Loucy (cell line): ENCODE data around the gene KDM4F.

Source experiments
- CTCF ChIP-seq: fragments of 200-600 bp; sonication (generic); conservative IDR thresholded peaks from 2 replicates; pipeline ENCODE4 v1.5.1; 2014; ENCODE audit warnings: mild to moderate bottlenecking, antibody characterized with exemption, low read length
- EZH2phosphoT487 ChIP-seq: fragments of 200-600 bp; IDR thresholded peaks from 2 replicates; pipeline ENCODE4 v1.6.1; 2018; ENCODE audit warnings: antibody characterized with exemption, mild to moderate bottlenecking, moderate library complexity, borderline replicate concordance

- TF ChIP-seq CTCF (no peak), EZH2phosphoT487 (no peak)
These were observed 29.3 kb downstream of the KDM4F start for GRCh38 chr11:95078526-95078925.
